Endodermal cell (in vitro differentiated cells): Measurements from ENCODE around the gene IL12A. TPM values are rescaled to one million over a fixed set of nuclear protein-coding genes. Genes with fewer than 3 reads are reported as not detected.

Experiments used
- DNase-seq: peaks from one replicate; pipeline ENCODE4 v3.0.0-alpha.2; 2017
- H3K27ac ChIP-seq: 2 replicates; pipeline ENCODE4 v1.5.1; 2013; ENCODE audit warnings: mild to moderate bottlenecking, low read depth, low read length, moderate library complexity
- H3K27me3 ChIP-seq: 2 replicates; pipeline ENCODE4 v1.6.1; 2013; ENCODE audit warnings: mild to moderate bottlenecking, low read length, moderate library complexity; ENCODE audit not compliant: insufficient read depth, control insufficient read depth, poor library complexity, severe bottlenecking
- H3K36me3 ChIP-seq: 2 replicates; pipeline ENCODE4 v1.7.0; 2013; ENCODE audit warnings: mild to moderate bottlenecking, low read length, moderate library complexity; ENCODE audit not compliant: control insufficient read depth, insufficient read depth
- H3K4me1 ChIP-seq: one replicate; pipeline ENCODE4 v1.7.0; 2013; ENCODE audit warnings: low read length; ENCODE audit not compliant: control insufficient read depth, insufficient read depth
- H3K4me3 ChIP-seq: 2 replicates; pipeline ENCODE4 v1.5.1; 2013; ENCODE audit warnings: mild to moderate bottlenecking, low read length, moderate library complexity
- H3K9ac ChIP-seq: 2 replicates; pipeline ENCODE4 v1.6.1; 2013; ENCODE audit warnings: mild to moderate bottlenecking, low read length, moderate library complexity; ENCODE audit not compliant: poor library complexity, severe bottlenecking; ENCODE audit errors: extremely low read depth
- H3K9me3 ChIP-seq: 2 replicates; pipeline ENCODE4 v1.6.1; 2013; ENCODE audit warnings: mild to moderate bottlenecking, low read length, moderate library complexity; ENCODE audit not compliant: control insufficient read depth
- H3K27ac Mint-ChIP-seq: 2 replicates; pipeline ENCODE4 v1.8.0; 2020; ENCODE audit warnings: mixed read lengths
- H3K27me3 Mint-ChIP-seq: 2 replicates; pipeline ENCODE4 v1.8.0; 2021; ENCODE audit warnings: mild to moderate bottlenecking, mixed read lengths; ENCODE audit not compliant: insufficient read depth
- H3K36me3 Mint-ChIP-seq: 2 replicates; pipeline ENCODE4 v1.8.0; 2020; ENCODE audit warnings: low read depth, mixed read lengths
- H3K4me1 Mint-ChIP-seq: 2 replicates; pipeline ENCODE4 v1.8.0; 2020; ENCODE audit warnings: mixed read lengths
- H3K4me3 Mint-ChIP-seq: 2 replicates; pipeline ENCODE4 v1.8.0; 2020; ENCODE audit warnings: mild to moderate bottlenecking, moderate library complexity, mixed read lengths
- H3K9me3 Mint-ChIP-seq: 2 replicates; pipeline ENCODE4 v1.8.0; 2020; ENCODE audit warnings: mild to moderate bottlenecking, mixed read lengths
- CTCF ChIP-seq: fragments of 200-600 bp; sonication (generic); conservative IDR thresholded peaks from 2 replicates; pipeline ENCODE4 v1.5.0; 2021; ENCODE audit warnings: antibody characterized with exemption, mild to moderate bottlenecking
- WGBS, 2 experiments: methylation state at CpG; one replicate each; pipeline versions ENCODE4 v1.1.5 to v1.1.7; 2013; ENCODE audit warnings: missing lambda C conversion rate in 2 of 2, mixed read lengths in 1 of 2; ENCODE audit not compliant: insufficient coverage in 1 of 2, insufficient read length in 1 of 2; 5-methylcytosine and 5-hydroxymethylcytosine counted together
- long read RNA-seq, 4 experiments: library from polyadenylated mRNA in 2 of 4; library from RNA in 1 of 4; library from capped mRNA in 1 of 4; stranded (forward) in 3 of 4; unstranded in 1 of 4; transcript quantifications; one replicate each; pipeline ENCODE4 v2.0.0, GENCODE V29; 2020 to 2021; ENCODE audit warnings: inconsistent platforms in 1 of 4
- polyA plus RNA-seq, 2 experiments: library from polyadenylated mRNA; stranded (reverse); fragments of 50-300 nt; gene quantifications; one replicate each; pipeline ENCODE4 v1.2.3, GENCODE V29; 2013
- total RNA-seq, 2 donors: library from RNA; stranded (reverse); fragmentation: NEBNext Ultra II Directional in 1 of 2; extraction: Animal tissue kit (Norgen Biotek cat#: 25700) in 1 of 2; gene quantifications; 2 replicates in 1 of 2; 3 replicates in 1 of 2; pipeline ENCODE4 v1.2.1, GENCODE V29; 2021

Gene IL12A
- not detected for total RNA-seq
- polyA plus RNA-seq (2013, experiment 1 of 2): 0.39 TPM
- polyA plus RNA-seq (2013, experiment 2 of 2): 0.29 TPM
- long read RNA-seq, experiment 1: 0 reads
- long read RNA-seq, experiment 2: 0 reads
- long read RNA-seq, experiment 3: 0 reads
- long read RNA-seq, experiment 4: 0 reads

DNA sequence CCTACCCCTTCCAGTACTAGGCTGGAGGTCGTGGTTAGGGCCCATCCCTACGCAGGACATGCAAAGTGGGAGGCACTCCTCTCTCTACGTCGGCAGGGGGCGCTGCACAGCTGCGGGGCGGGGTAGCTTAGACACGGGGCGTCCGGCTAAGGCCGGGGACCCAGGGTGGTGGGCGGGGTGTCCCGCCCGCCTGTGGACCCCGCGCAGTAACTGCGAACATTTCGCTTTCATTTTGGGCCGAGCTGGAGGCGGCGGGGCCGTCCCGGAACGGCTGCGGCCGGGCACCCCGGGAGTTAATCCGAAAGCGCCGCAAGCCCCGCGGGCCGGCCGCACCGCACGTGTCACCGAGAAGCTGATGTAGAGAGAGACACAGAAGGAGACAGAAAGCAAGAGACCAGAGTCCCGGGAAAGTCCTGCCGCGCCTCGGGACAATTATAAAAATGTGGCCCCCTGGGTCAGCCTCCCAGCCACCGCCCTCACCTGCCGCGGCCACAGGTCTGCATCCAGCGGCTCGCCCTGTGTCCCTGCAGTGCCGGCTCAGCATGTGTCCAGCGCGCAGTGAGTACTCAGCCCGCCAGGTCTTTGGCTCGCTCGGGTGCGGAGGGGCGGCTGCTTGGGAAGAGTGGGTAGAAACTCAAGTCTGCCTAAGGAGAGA is at the start of gene IL12A:
Gene IL12A, plus strand, starts transcription at position 219 of the 655 bp plus-strand sequence.
- WGBS, 2 experiments: 2% methylated on average over 20 to 54 of the region's 54 CpGs
- TF ChIP-seq CTCF: peak; percentile 99

DNA sequence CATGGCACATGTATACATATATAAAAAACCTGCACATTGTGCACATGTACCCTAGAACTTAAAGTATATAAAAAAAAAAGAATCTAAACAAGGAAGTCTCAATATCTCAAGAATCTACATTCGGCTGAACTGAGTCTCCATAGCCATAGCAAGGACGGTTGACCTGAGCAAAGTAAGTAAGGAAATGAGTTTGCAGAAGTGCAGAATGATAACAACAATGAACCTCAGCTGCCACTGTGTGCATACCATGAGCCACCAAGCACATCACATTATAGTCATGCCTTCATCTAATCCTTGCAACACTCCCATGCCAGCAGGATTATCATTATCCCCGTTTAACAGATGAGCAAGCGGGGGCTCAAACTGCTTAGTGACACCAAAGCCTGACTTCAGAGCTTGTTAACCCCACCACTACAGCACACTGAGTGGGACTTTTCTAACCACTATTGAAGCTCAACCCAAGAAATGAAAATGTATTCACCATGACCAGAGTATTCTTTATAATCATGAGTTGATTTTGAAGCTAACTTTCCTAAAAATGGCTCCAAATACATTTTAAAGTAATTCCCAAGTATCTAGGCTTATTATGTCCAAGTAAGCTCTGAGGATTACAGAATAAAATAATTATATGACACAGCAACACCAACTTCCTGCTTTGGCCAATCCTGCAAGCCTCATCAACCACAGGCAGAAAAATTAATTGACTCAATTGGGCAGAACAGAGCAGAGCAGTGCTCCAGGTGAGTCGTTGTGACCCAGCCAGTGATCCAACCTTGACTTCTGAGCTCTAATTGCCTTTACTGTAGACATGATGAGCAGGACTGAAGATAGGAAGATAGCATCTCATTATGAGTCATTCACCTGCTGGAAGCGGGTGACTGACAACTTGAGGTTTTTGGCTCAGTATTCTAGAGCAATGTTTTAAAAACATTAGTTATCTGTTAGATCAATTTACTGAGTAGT is 47.3 kb upstream of the IL12A start:
- 85 to 93% methylated on average over 4 to 6 of the region's 6 CpGs for WGBS, 2 experiments
- no peaks in the 10 kb centered on the region for H3K27me3 Mint-ChIP-seq

More for the DNA sequence above, at the start of gene IL12A:
- Mint-ChIP-seq H3K27me3 (peaks cover 38% of the 10 kb centered on the region), H3K36me3 (no peaks in the 10 kb centered on the region), H3K4me1 (no peaks in the 10 kb centered on the region), H3K9me3 (peaks cover 10% of the 10 kb centered on the region), H3K27ac (no peak within 1 kb of the TSS), H3K4me3 (peak within 1 kb of the TSS; percentile 62)
- no peak within 1 kb of the TSS for H3K9ac ChIP-seq
- H3K4me3 ChIP-seq: peak within 1 kb of the TSS; percentile 72
- H3K27me3 ChIP-seq: peaks cover 20% of the 10 kb centered on the region
- H3K27ac ChIP-seq: no peak within 1 kb of the TSS
- H3K4me1 ChIP-seq: no peaks in the 10 kb centered on the region
- H3K9me3 ChIP-seq: peaks cover 7% of the 10 kb centered on the region
- H3K36me3 ChIP-seq: no peaks in the 10 kb centered on the region
- DNase-seq: peak; percentile 94

More for the DNA sequence above, 47.3 kb upstream of the IL12A start:
- no peak for DNase-seq
- no peak for TF ChIP-seq CTCF
- Histone ChIP-seq H3K27ac (no peak overlapping the region), H3K36me3 (no peaks in the 10 kb centered on the region), H3K4me3 (no peak overlapping the region), H3K9me3 (no peaks in the 10 kb centered on the region), H3K4me1 (no peaks in the 10 kb centered on the region), H3K9ac (no peak overlapping the region), H3K27me3 (no peaks in the 10 kb centered on the region)
- Mint-ChIP-seq H3K4me1 (no peaks in the 10 kb centered on the region), H3K36me3 (no peaks in the 10 kb centered on the region), H3K27ac (no peak overlapping the region), H3K9me3 (peaks cover 4% of the 10 kb centered on the region), H3K4me3 (no peak overlapping the region)
